ENCODE results near the gene TRAIP. TPM values are rescaled to one million over a fixed set of nuclear protein-coding genes. Genes with fewer than 3 reads are reported as not detected.

The TRAIP gene
- total RNA-seq, 2 experiments from 2014 or later = 23.2 to 25.1 TPM

- H3K4me1 Mint-ChIP-seq (ENCODE audit: low read depth) = peaks cover 2% of the 10 kb centered on the region
- no peaks in the 10 kb centered on the region for H3K36me3 Mint-ChIP-seq (ENCODE audit: low read depth)
- no peak for ATAC-seq
- H3K27ac Mint-ChIP-seq = no peak overlapping the region
- CTCF ChIA-PET = interaction anchor here (1.6 kb wide), 1 partner anchor 30 kb away, joined by 4 read pairs; no protein-coding TSS in a partner anchor
- TF ChIP-seq CTCF (IDR thresholded peaks at IDR 0.05) = no peak
- H3K27me3 Mint-ChIP-seq = peaks cover 36% of the 10 kb centered on the region
- intact Hi-C loops (cut with micrococcal nuclease) = no loop called here
- peak overlapping the region; percentile 32 for H3K4me3 Mint-ChIP-seq
- POLR2A ChIA-PET = interaction anchor here (0.8 to 4.0 kb wide), 2 partner anchors 13 to 36 kb away, joined by 3 to 17 read pairs; partner anchors contain the start of gene TRAIP
- H3K9me3 Mint-ChIP-seq = no peaks in the 10 kb centered on the region
- DNase-seq = peak; percentile 13
Observed at GRCh38 chr3:49868862-49869466, 12.6 kb upstream of the TRAIP start.

GRCh38 chr3:49867871-49868321 lies 11.5 kb upstream of the TRAIP start:
- POLR2A ChIA-PET = interaction anchor here (4.0 kb wide), 1 partner anchor 12 kb away, joined by 17 read pairs; the partner anchor contains the start of gene TRAIP
- DNase-seq (peak; percentile 56), ATAC-seq (peak; percentile 26)
- no peak for TF ChIP-seq CTCF (IDR thresholded peaks at IDR 0.05)
- intact Hi-C loops (cut with micrococcal nuclease) = no loop called here
- Mint-ChIP-seq H3K36me3 (ENCODE audit: low read depth) (no peaks in the 10 kb centered on the region), H3K4me3 (no peak overlapping the region), H3K9me3 (no peaks in the 10 kb centered on the region), H3K27ac (no peak overlapping the region), H3K27me3 (peaks cover 38% of the 10 kb centered on the region), H3K4me1 (ENCODE audit: low read depth) (peaks cover 1% of the 10 kb centered on the region)
- CTCF ChIA-PET = interaction anchor here (1.0 kb wide), 1 partner anchor 29 kb away, joined by 3 read pairs; no protein-coding TSS in a partner anchor

GRCh38 chr3:49867400-49867799 lies 11.0 kb upstream of the TRAIP start:
- DNase-seq = no peak
- no peaks in the 10 kb centered on the region for H3K4me1 Mint-ChIP-seq (ENCODE audit: low read depth)
- H3K27ac Mint-ChIP-seq = no peak overlapping the region
- no peaks in the 10 kb centered on the region for H3K9me3 Mint-ChIP-seq
- peaks cover 38% of the 10 kb centered on the region for H3K27me3 Mint-ChIP-seq
- ChIA-PET CTCF (interaction anchor here (1.0 kb wide), 1 partner anchor 28 kb away, joined by 3 read pairs; no protein-coding TSS in a partner anchor), POLR2A (interaction anchor here (4.0 kb wide), 1 partner anchor 11 kb away, joined by 17 read pairs; the partner anchor contains the start of gene TRAIP)
- H3K36me3 Mint-ChIP-seq (ENCODE audit: low read depth) = no peaks in the 10 kb centered on the region
- no peak for TF ChIP-seq CTCF (IDR thresholded peaks at IDR 0.05)
- ATAC-seq = no peak
- intact Hi-C loops (cut with micrococcal nuclease) = no loop called here
- no peak overlapping the region for H3K4me3 Mint-ChIP-seq

- Mint-ChIP-seq H3K36me3 (ENCODE audit: low read depth) (no peaks in the 10 kb centered on the region), H3K4me1 (ENCODE audit: low read depth) (no peaks in the 10 kb centered on the region), H3K27ac (no peak overlapping the region), H3K27me3 (peaks cover 28% of the 10 kb centered on the region), H3K9me3 (no peaks in the 10 kb centered on the region), H3K4me3 (no peak overlapping the region)
- intact Hi-C loops (cut with micrococcal nuclease) = no loop called here
- no peak for TF ChIP-seq CTCF (IDR thresholded peaks at IDR 0.05)
- ChIA-PET POLR2A (interaction anchor here (0.6 kb wide), 1 partner anchor 453 kb away, joined by 3 read pairs; no protein-coding TSS in a partner anchor), CTCF (interaction anchor here (1.0 kb wide), 1 partner anchor 13 kb away, joined by 4 read pairs; no protein-coding TSS in a partner anchor)
- ATAC-seq = no peak
- DNase-seq = no peak
Observed at GRCh38 chr3:49865198-49865784, 8.9 kb upstream of the TRAIP start.

- POLR2A ChIA-PET = no interaction called here
- H3K4me3 Mint-ChIP-seq = no peak overlapping the region
- CTCF ChIA-PET = interaction anchor here (0.7 to 1.0 kb wide), 2 partner anchors 13 to 26 kb away, joined by 3 to 4 read pairs; no protein-coding TSS in a partner anchor
- H3K4me1 Mint-ChIP-seq (ENCODE audit: low read depth) = no peaks in the 10 kb centered on the region
- no peak for TF ChIP-seq CTCF (IDR thresholded peaks at IDR 0.05)
- ATAC-seq (no peak), DNase-seq (no peak)
- peaks cover 24% of the 10 kb centered on the region for H3K27me3 Mint-ChIP-seq
- H3K9me3 Mint-ChIP-seq = no peaks in the 10 kb centered on the region
- H3K36me3 Mint-ChIP-seq (ENCODE audit: low read depth) = no peaks in the 10 kb centered on the region
- H3K27ac Mint-ChIP-seq = no peak overlapping the region
- intact Hi-C loops (cut with micrococcal nuclease) = no loop called here
Observed at GRCh38 chr3:49864505-49864904, 8.1 kb upstream of the TRAIP start.
